GM19351 (cell line): ENCODE results near the gene ASIC5.
"Not testable (repeated sequence)": the region's sequence is repeated elsewhere in the genome, so short reads cannot be mapped to it uniquely, and the experiment has no call there.

Experiments
- ATAC-seq: cut with Tn5 transposase; IDR thresholded peaks from one replicate; pipeline ENCODE4 v1.9.1; 2021; ENCODE audit warnings: mild to moderate bottlenecking, moderate library complexity; ENCODE audit not compliant: unreplicated experiment

ASIC5 gene

GRCh38 chr4:155866177-155866576 lies at the start of gene ASIC5:
TSS of gene ASIC5 (minus strand) at chr4:155866277. CDS start at chr4:155866226, 51 bp downstream.
- no peak for ATAC-seq

GRCh38 chr4:155914782-155915181 lies 48.7 kb upstream of the ASIC5 start:
- no peak for ATAC-seq

- ATAC-seq: no peak
Measured at GRCh38 chr4:155911905-155912304, 45.8 kb upstream of the ASIC5 start.

GRCh38 chr4:155909615-155910226 lies 43.6 kb upstream of the ASIC5 start:
- ATAC-seq: no peak

GRCh38 chr4:155908187-155909139 lies 42.4 kb upstream of the ASIC5 start:
- ATAC-seq: peak; percentile 61

GRCh38 chr4:155907556-155907955 lies 41.5 kb upstream of the ASIC5 start:
- ATAC-seq: no peak

GRCh38 chr4:155906554-155907247 lies 40.6 kb upstream of the ASIC5 start:
- no peak for ATAC-seq

GRCh38 chr4:155904331-155904730 lies 38.3 kb upstream of the ASIC5 start:
- ATAC-seq: no peak

GRCh38 chr4:155903453-155903852 lies 37.4 kb upstream of the ASIC5 start, which contains the start of gene TDO2:
TSS of gene TDO2 (plus strand) at chr4:155903696. CDS start at chr4:155903759, 63 bp downstream.
- no peak for ATAC-seq

- ATAC-seq: no peak
Measured at GRCh38 chr4:155901013-155901412, 34.9 kb upstream of the ASIC5 start.

GRCh38 chr4:155900381-155900780 lies 34.3 kb upstream of the ASIC5 start:
- no peak for ATAC-seq

GRCh38 chr4:155899891-155900290 lies 33.8 kb upstream of the ASIC5 start:
- no peak for ATAC-seq

- ATAC-seq: not testable (repeated sequence)
Measured at GRCh38 chr4:155898371-155898770, 32.3 kb upstream of the ASIC5 start.

GRCh38 chr4:155891058-155891457 lies 25.0 kb upstream of the ASIC5 start:
- no peak for ATAC-seq

GRCh38 chr4:155889946-155890345 lies 23.9 kb upstream of the ASIC5 start:
- ATAC-seq: no peak

- ATAC-seq: peak; percentile 48
Measured at GRCh38 chr4:155889031-155889793, 23.1 kb upstream of the ASIC5 start.

GRCh38 chr4:155887847-155888570 lies 21.9 kb upstream of the ASIC5 start:
- ATAC-seq: no peak

GRCh38 chr4:155887045-155887444 lies 21.0 kb upstream of the ASIC5 start:
- ATAC-seq: no peak

GRCh38 chr4:155885666-155886065 lies 19.6 kb upstream of the ASIC5 start:
- ATAC-seq: no peak

- no peak for ATAC-seq
Measured at GRCh38 chr4:155883895-155884294, 17.8 kb upstream of the ASIC5 start.
